ENCODE results near the gene PSENEN.

PSENEN gene

DNA sequence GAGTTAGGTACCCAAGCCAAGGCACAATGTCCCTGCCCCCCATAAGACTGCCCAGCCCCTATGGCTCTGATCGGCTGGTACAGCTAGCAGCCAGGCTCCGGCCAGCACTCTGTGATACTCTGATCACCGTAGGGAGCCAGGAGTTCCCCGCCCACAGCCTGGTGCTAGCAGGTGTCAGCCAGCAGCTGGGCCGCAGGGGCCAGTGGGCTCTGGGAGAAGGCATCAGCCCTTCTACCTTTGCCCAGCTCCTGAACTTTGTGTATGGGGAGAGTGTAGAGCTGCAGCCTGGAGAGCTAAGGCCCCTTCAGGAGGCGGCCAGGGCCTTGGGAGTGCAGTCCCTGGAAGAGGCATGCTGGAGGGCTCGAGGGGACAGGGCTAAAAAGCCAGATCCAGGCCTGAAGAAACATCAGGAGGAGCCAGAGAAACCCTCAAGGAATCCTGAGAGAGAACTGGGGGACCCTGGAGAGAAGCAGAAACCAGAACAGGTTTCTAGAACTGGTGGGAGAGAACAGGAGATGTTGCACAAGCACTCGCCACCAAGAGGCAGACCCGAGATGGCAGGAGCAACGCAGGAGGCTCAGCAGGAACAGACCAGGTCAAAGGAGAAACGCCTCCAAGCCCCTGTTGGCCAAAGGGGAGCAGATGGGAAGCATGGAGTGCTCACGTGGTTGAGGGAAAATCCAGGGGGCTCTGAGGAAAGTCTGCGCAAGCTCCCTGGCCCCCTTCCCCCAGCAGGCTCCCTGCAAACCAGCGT is 30.7 kb upstream of the PSENEN start:
- TF ChIP-seq ZNF274 (IDR thresholded peaks at IDR 0.05; ENCODE audit: low read depth, low read length), result no peak
- peak overlapping the region; percentile 49; the same call in 1 of the 2 replicates for H3K4me3 ChIP-seq (ENCODE audit: low read length)

DNA sequence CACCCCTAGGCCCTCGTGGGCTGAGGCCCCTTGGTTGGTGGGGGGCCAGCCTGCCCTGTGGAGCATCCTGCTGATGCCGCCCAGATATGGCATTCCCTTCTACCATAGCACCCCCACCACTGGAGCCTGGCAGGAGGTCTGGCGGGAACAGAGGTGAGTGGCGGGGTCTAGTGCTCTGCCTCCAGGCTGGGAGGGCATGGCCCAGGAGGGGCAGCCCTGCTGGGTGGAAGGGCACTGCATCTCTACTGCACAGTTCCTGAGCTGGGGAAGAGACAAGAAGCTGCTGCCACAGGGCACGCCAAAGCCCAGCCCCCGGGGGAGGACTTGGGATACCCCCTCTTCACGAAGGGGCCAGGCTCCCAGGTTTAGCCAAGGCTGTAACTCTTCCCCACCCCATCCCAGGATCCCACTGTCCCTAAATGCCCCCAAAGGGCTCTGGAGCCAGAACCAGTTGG is 30.1 kb upstream of the PSENEN start:
- no peak for TF ChIP-seq ZNF274 (IDR thresholded peaks at IDR 0.05; ENCODE audit: low read depth, low read length)
- peak overlapping the region; percentile 84; the same call in 1 of the 2 replicates for H3K4me3 ChIP-seq (ENCODE audit: low read length)

GRCh38 chr19:35715981-35716800 is 29.3 kb upstream of the PSENEN start:
- TF ChIP-seq ZNF274 (IDR thresholded peaks at IDR 0.05; ENCODE audit: low read depth, low read length), result no peak
- peak overlapping the region; percentile 84 for H3K4me3 ChIP-seq (ENCODE audit: low read length)

GRCh38 chr19:35716801-35717664 is 28.4 kb upstream of the PSENEN start:
- H3K4me3 ChIP-seq (ENCODE audit: low read length), result peak overlapping the region; percentile 84
- TF ChIP-seq ZNF274 (IDR thresholded peaks at IDR 0.05; ENCODE audit: low read depth, low read length), result no peak

GRCh38 chr19:35717665-35718344 is 27.6 kb upstream of the PSENEN start, which contains the start of gene KMT2B:
KMT2B (plus strand) TSS chr19:35718003; CDS start chr19:35718019, 16 bp downstream.
- no peak for TF ChIP-seq ZNF274 (IDR thresholded peaks at IDR 0.05; ENCODE audit: low read depth, low read length)
- H3K4me3 ChIP-seq (ENCODE audit: low read length), result peak within 1 kb of the TSS; percentile 84

DNA sequence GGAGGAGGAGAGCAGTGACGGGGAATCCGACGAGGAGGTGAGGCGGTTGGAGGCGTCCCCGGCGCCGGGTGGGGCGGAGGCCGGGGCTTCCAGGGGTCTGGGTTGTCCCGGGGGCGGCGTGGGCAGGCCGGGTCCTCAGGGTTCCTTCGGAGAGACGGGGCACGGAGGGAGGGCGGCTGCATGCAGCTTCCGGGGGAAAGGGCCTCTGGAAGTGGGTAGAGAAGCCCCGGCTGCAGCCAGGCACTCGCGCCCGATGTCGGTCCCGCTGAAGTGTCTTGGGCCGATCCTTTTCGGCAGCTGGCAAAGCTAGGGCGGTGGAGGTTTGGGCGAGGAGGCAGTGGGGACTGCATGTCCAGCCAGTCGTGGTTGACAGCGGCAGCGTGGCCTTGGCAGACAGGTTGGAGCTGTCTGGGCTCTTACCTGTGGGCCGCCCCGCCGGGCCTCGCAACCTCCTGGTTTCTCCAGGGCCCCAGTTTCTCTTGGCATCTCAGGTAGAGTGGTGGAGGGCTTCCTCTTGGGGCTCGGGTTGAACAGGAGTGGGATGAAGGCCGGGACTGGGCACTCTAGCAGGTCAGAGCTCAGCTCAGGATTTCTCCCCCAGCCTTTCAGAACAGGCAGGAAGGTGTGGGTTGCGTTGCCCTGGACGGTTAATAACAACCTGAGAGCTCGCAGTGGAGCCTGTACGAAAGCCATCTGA is 27.0 kb upstream of the PSENEN start:
- H3K4me3 ChIP-seq (ENCODE audit: low read length), result peak overlapping the region; percentile 83
- TF ChIP-seq ZNF274 (IDR thresholded peaks at IDR 0.05; ENCODE audit: low read depth, low read length), result no peak

GRCh38 chr19:35719402-35720162 is 25.9 kb upstream of the PSENEN start:
- TF ChIP-seq ZNF274 (IDR thresholded peaks at IDR 0.05; ENCODE audit: low read depth, low read length), result no peak
- H3K4me3 ChIP-seq (ENCODE audit: low read length), result peak overlapping the region; percentile 83; the same call in 1 of the 2 replicates

DNA sequence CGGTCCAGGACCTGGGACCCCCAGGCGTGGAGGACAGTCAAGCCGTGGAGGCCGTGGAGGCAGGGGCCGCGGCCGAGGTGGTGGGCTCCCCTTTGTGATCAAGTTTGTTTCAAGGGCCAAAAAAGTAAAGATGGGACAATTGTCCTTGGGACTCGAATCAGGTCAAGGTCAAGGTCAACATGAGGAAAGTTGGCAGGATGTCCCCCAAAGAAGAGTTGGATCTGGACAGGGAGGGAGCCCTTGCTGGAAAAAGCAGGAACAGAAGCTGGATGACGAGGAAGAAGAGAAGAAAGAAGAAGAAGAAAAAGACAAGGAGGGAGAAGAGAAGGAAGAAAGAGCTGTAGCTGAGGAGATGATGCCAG is 25.3 kb upstream of the PSENEN start:
- H3K4me3 ChIP-seq (ENCODE audit: low read length), result no peak overlapping the region
- no peak for TF ChIP-seq ZNF274 (IDR thresholded peaks at IDR 0.05; ENCODE audit: low read depth, low read length)

DNA sequence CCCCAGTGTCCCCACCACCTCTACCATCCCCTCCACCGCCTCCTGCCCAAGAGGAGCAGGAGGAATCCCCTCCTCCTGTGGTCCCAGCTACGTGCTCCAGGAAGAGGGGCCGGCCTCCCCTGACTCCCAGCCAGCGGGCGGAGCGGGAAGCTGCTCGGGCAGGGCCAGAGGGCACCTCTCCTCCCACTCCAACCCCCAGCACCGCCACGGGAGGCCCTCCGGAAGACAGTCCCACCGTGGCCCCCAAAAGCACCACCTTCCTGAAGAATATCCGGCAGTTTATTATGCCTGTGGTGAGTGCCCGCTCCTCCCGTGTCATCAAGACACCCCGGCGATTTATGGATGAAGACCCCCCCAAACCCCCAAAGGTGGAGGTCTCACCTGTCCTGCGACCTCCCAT is 24.8 kb upstream of the PSENEN start:
- TF ChIP-seq ZNF274 (IDR thresholded peaks at IDR 0.05; ENCODE audit: low read depth, low read length), result no peak
- H3K4me3 ChIP-seq (ENCODE audit: low read length), result no peak overlapping the region

DNA sequence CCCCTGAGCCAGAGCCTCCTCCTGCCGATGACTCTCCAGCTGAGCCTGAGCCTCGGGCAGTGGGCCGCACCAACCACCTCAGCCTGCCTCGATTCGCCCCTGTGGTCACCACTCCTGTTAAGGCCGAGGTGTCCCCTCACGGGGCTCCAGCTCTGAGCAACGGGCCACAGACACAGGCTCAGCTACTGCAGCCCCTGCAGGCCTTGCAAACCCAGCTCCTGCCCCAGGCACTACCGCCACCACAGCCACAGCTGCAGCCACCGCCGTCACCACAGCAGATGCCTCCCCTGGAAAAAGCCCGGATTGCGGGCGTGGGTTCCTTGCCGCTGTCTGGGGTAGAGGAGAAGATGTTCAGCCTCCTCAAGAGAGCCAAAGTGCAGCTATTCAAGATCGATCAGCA is 24.1 kb upstream of the PSENEN start:
- no peak overlapping the region for H3K4me3 ChIP-seq (ENCODE audit: low read length)
- TF ChIP-seq ZNF274 (IDR thresholded peaks at IDR 0.05; ENCODE audit: low read depth, low read length), result no peak

GRCh38 chr19:35722461-35722860 is 23.0 kb upstream of the PSENEN start:
- H3K4me3 ChIP-seq (ENCODE audit: low read length), result no peak overlapping the region
- no peak for TF ChIP-seq ZNF274 (IDR thresholded peaks at IDR 0.05; ENCODE audit: low read depth, low read length)

GRCh38 chr19:35722897-35723296 is 22.6 kb upstream of the PSENEN start:
- no peak overlapping the region for H3K4me3 ChIP-seq (ENCODE audit: low read length)
- TF ChIP-seq ZNF274 (IDR thresholded peaks at IDR 0.05; ENCODE audit: low read depth, low read length), result no peak
